Spinal cord (tissue), 10 donors: ENCODE data around the gene C22orf42. TPM values are rescaled to one million over a fixed set of nuclear protein-coding genes. Genes with fewer than 3 reads are reported as not detected.
"Not testable (repeated sequence)": the region's sequence is repeated elsewhere in the genome, so short reads cannot be mapped to it uniquely, and the experiment has no call there.

ENCODE experiments used
- DNase-seq, 6 donors: peaks; one replicate each; pipeline versions ENCODE4 v3.0.0 to v3.0.0-alpha.2; 2013 to 2015; ENCODE audit warnings: low spot score in 6 of 6, low read depth in 4 of 6
- H3K27ac ChIP-seq: one replicate; pipeline ENCODE4 v1.5.1; 2013; ENCODE audit warnings: low read depth, low read length, control low read depth
- H3K27me3 ChIP-seq: one replicate; pipeline ENCODE4 v1.6.1; 2013; ENCODE audit warnings: low read length; ENCODE audit not compliant: control insufficient read depth, insufficient read depth
- H3K36me3 ChIP-seq: one replicate; pipeline ENCODE4 v1.6.1; 2013; ENCODE audit warnings: low read length; ENCODE audit not compliant: control insufficient read depth, insufficient read depth
- H3K4me1 ChIP-seq: one replicate; pipeline ENCODE4 v1.6.1; 2013; ENCODE audit warnings: low read length; ENCODE audit not compliant: control insufficient read depth, insufficient read depth
- H3K4me3 ChIP-seq: one replicate; pipeline ENCODE4 v1.5.1; 2013; ENCODE audit warnings: low read depth, low read length, control low read depth
- H3K9me3 ChIP-seq: one replicate; pipeline ENCODE4 v1.6.1; 2013; ENCODE audit warnings: low read length; ENCODE audit not compliant: control insufficient read depth, insufficient read depth
- WGBS: methylation state at CpG from one replicate; pipeline ENCODE4 v1.1.5; 2013; ENCODE audit warnings: missing lambda C conversion rate; ENCODE audit not compliant: insufficient coverage; 5-methylcytosine and 5-hydroxymethylcytosine counted together
- polyA plus RNA-seq, 2 donors: library from polyadenylated mRNA; unstranded; fragments of 120-200 nt; gene quantifications; one replicate each; pipeline ENCODE4 v1.2.1, GENCODE V29; 2013; ENCODE audit not compliant: insufficient read length in 2 of 2
- total RNA-seq, 2 donors: library from RNA; depleted of rRNA in 1 of 2; stranded (reverse); fragments of 120-200 nt in 1 of 2; fragments of >200 nt in 1 of 2; gene quantifications; one replicate each; pipeline versions ENCODE4 v1.2.3 to v1.2.4, GENCODE V29; 2013 to 2014
- donor health status: healthy.

The C22orf42 gene
- total and polyA plus RNA-seq, 4 donors = 1.8 to 5.8 (median 3.4) TPM

GRCh38 chr22:32138576-32138975 is 20.5 kb downstream of the C22orf42 start:
- H3K27ac ChIP-seq, H3K4me3 ChIP-seq, H3K27me3 ChIP-seq, H3K36me3 ChIP-seq, H3K9me3 ChIP-seq, H3K4me1 ChIP-seq, DNase-seq: not testable (repeated sequence)
- no CpG with 5 or more reads among the region's 1 CpG for WGBS

DNA sequence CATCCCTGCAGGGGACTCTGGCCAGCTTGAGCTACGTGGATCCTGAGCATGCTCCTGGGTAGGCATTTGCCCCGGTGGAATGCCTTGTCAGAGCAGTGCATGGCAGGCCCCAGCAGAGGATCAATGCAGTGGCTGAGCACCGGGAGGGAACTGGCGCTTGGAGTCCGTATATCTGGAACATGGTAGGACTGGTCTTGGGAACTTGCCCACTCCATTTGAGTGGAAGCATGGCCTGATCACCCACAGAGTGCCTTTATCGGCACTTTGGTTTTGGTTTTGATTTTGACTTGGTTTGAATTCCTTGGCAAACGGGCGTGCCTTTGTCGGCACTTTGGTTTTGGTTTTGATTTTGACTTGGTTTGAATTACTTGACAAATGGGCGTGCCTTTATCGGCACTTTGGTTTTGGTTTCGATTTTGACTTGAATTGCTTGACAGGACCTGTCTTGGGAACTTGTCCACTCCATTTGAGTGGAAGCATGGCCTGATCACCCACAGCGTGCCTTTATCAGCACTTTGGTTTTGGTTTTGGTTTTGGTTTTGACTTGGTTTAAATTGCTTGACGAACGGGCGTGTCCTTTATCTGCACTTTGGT is 21.3 kb downstream of the C22orf42 start:
- not testable (repeated sequence) for H3K9me3 ChIP-seq, H3K4me3 ChIP-seq, H3K27me3 ChIP-seq, H3K27ac ChIP-seq, DNase-seq, H3K36me3 ChIP-seq, H3K4me1 ChIP-seq
- WGBS = 88% methylated on average over 10 of the region's 16 CpGs

DNA sequence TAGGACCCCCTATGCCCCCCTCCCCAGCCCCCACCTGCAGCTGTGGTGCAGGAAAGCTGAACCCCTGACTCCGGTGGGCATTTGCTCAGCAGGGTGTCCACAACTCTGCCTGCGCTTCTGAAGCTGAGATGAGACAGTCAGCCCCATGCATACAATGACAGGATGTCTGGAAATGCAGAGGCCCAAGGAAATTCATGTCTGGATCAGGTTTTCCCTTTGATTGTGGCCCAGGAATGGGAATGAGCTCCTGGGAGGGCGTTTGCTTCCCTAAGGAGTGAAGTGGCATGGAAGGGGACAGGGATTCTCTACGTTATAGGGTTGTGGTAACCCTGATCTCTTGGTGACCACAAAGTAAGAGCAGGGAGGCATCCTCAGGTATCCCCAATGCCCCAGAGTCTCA is 22.2 kb downstream of the C22orf42 start:
- DNase-seq, H3K27me3 ChIP-seq, H3K27ac ChIP-seq, H3K36me3 ChIP-seq, H3K4me1 ChIP-seq, H3K9me3 ChIP-seq, H3K4me3 ChIP-seq: not testable (repeated sequence)
- WGBS = 86% methylated on average over 1 of the region's 4 CpGs

DNA sequence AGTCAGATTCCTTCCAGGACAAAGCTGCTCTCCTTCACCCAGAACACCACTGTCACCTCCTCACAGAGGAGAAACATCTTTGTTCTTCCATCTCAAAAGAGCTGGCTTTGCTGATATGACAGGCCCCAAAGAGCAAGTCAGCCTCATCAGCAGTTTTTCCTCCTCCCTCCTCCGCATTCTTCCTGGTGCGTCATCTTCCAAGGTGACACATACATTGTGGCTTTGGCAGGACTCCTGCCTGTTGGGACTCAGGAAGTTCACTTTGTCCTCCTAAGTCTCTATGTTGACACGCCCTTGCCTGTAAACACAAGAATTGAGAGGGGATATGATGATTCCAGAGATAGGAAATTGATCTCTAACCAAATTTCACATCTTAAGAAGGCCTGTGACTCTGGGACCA is 23.1 kb downstream of the C22orf42 start:
- no CpG with 5 or more reads among the region's 3 CpGs for WGBS
- not testable (repeated sequence) for H3K27ac ChIP-seq, H3K36me3 ChIP-seq, H3K9me3 ChIP-seq, DNase-seq, H3K4me1 ChIP-seq, H3K27me3 ChIP-seq, H3K4me3 ChIP-seq

GRCh38 chr22:32134796-32135195 is 24.3 kb downstream of the C22orf42 start:
- WGBS = 92% methylated on average over 8 of the region's 14 CpGs
- not testable (repeated sequence) for H3K4me1 ChIP-seq, DNase-seq, H3K27me3 ChIP-seq, H3K27ac ChIP-seq, H3K36me3 ChIP-seq, H3K9me3 ChIP-seq, H3K4me3 ChIP-seq

GRCh38 chr22:32132783-32133182 is 26.3 kb downstream of the C22orf42 start:
- Histone ChIP-seq H3K27me3 (no peaks in the 10 kb centered on the region), H3K9me3 (no peaks in the 10 kb centered on the region), H3K4me1 (no peaks in the 10 kb centered on the region)

GRCh38 chr22:32132126-32132525 is 27.0 kb downstream of the C22orf42 start:
- 95% methylated on average over 11 of the region's 11 CpGs for WGBS
- H3K36me3 ChIP-seq = no peaks in the 10 kb centered on the region

More at GRCh38 chr22:32132783-32133182, 26.3 kb downstream of the C22orf42 start:
- H3K36me3 ChIP-seq = no peaks in the 10 kb centered on the region
- no peak overlapping the region for H3K27ac ChIP-seq
- no peak overlapping the region for H3K4me3 ChIP-seq
- no CpG with 5 or more reads among the region's 1 CpG for WGBS
- no peak for DNase-seq

GRCh38 chr22:32130464-32130863 is 28.6 kb downstream of the C22orf42 start:
- no peak for DNase-seq
- H3K9me3 ChIP-seq = no peaks in the 10 kb centered on the region
- H3K27me3 ChIP-seq = no peaks in the 10 kb centered on the region
- no peak overlapping the region for H3K27ac ChIP-seq
- H3K4me1 ChIP-seq = no peaks in the 10 kb centered on the region
- no peaks in the 10 kb centered on the region for H3K36me3 ChIP-seq
- no CpG with 5 or more reads among the region's 2 CpGs for WGBS
- H3K4me3 ChIP-seq = no peak overlapping the region

More at GRCh38 chr22:32132126-32132525, 27.0 kb downstream of the C22orf42 start:
- H3K9me3 ChIP-seq = no peaks in the 10 kb centered on the region
- no peak overlapping the region for H3K4me3 ChIP-seq
- H3K27me3 ChIP-seq = no peaks in the 10 kb centered on the region
- DNase-seq = no peak
- no peaks in the 10 kb centered on the region for H3K4me1 ChIP-seq
- no peak overlapping the region for H3K27ac ChIP-seq

DNA sequence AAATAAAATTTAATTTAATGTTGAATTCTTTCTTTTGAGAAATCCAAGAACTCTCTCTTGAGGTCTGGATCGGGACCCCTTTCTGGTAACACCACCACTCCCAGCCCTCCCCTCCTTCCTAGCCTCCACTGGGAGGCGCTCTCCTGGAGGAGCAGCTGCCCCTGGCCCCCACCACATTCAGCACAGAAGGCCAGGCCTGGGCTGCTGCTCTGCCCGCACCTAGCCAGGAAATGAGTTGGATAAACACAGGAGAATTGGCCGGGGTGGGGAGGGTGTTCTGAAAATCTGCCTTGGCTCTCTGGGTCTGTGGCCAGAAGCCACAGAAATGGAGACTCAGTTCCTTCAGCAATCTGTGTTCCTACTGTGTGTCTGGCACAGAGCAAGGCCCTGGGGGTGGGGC is 31.2 kb downstream of the C22orf42 start:
- Histone ChIP-seq H3K27me3 (no peaks in the 10 kb centered on the region), H3K27ac (no peak overlapping the region), H3K36me3 (no peaks in the 10 kb centered on the region), H3K9me3 (no peaks in the 10 kb centered on the region), H3K4me3 (no peak overlapping the region), H3K4me1 (no peaks in the 10 kb centered on the region)
- no peak for DNase-seq
- 80% methylated on average over 2 of the region's 4 CpGs for WGBS

GRCh38 chr22:32123657-32124056 is 35.4 kb downstream of the C22orf42 start:
- DNase-seq = no peak
- Histone ChIP-seq H3K4me3 (no peak overlapping the region), H3K36me3 (no peaks in the 10 kb centered on the region), H3K27me3 (no peaks in the 10 kb centered on the region), H3K9me3 (no peaks in the 10 kb centered on the region), H3K4me1 (no peaks in the 10 kb centered on the region), H3K27ac (no peak overlapping the region)
- WGBS = 58% methylated on average over 10 of the region's 10 CpGs
